Activated CD8-positive, alpha-beta memory T cell treated with anti-CD3 and anti-CD28 coated beads, Interleukin-2, amount 50 U/mL, for 1 hour (primary cell): ENCODE data around the gene DLGAP1.

Source experiments
- DNase-seq: peaks from one replicate; pipeline ENCODE4 v3.0.0-alpha.2; 2020; ENCODE audit errors: extremely low read depth

The DLGAP1 gene

GRCh38 chr18:3691705-3692104, 763.4 kb downstream of the DLGAP1 start:
- DNase-seq = no peak

- DNase-seq = no peak
Observed at GRCh38 chr18:3690764-3691066, 764.4 kb downstream of the DLGAP1 start.

- DNase-seq = no peak
Observed at GRCh38 chr18:3689986-3690763, 764.9 kb downstream of the DLGAP1 start.

GRCh38 chr18:3689091-3689490, 766.0 kb downstream of the DLGAP1 start:
- no peak for DNase-seq

GRCh38 chr18:3688690-3689089, 766.4 kb downstream of the DLGAP1 start:
- DNase-seq = no peak

GRCh38 chr18:3683483-3683882, 771.6 kb downstream of the DLGAP1 start:
- no peak for DNase-seq

GRCh38 chr18:3682061-3682460, 773.0 kb downstream of the DLGAP1 start:
- DNase-seq = no peak

- DNase-seq = no peak
Observed at GRCh38 chr18:3679241-3679640, 775.9 kb downstream of the DLGAP1 start.

- no peak for DNase-seq
Observed at GRCh38 chr18:3675994-3676393, 779.1 kb downstream of the DLGAP1 start.

- no peak for DNase-seq
Observed at GRCh38 chr18:3675446-3675845, 779.7 kb downstream of the DLGAP1 start.

GRCh38 chr18:3671176-3671575, 783.9 kb downstream of the DLGAP1 start:
- DNase-seq = no peak

- DNase-seq = no peak
Observed at GRCh38 chr18:3669376-3669775, 785.7 kb downstream of the DLGAP1 start.

- DNase-seq = no peak
Observed at GRCh38 chr18:3667255-3668137, 787.6 kb downstream of the DLGAP1 start.

- no peak for DNase-seq
Observed at GRCh38 chr18:3666526-3667254, 788.4 kb downstream of the DLGAP1 start.

GRCh38 chr18:3665780-3666525, 789.2 kb downstream of the DLGAP1 start:
- peak; percentile 33 for DNase-seq

- DNase-seq = no peak
Observed at GRCh38 chr18:3665204-3665603, 789.9 kb downstream of the DLGAP1 start.

- DNase-seq = no peak
Observed at GRCh38 chr18:3664563-3665178, 790.4 kb downstream of the DLGAP1 start.

GRCh38 chr18:3663870-3664512, 791.1 kb downstream of the DLGAP1 start:
- DNase-seq = no peak

- DNase-seq = no peak
Observed at GRCh38 chr18:3661989-3662388, 793.1 kb downstream of the DLGAP1 start.

- DNase-seq = no peak
Observed at GRCh38 chr18:3660739-3661515, 794.2 kb downstream of the DLGAP1 start.
